Right lung (tissue), 5 donors: ENCODE data around the gene KCP. TPM values are rescaled to one million over a fixed set of nuclear protein-coding genes. Genes with fewer than 3 reads are reported as not detected.

ENCODE experiments used
- DNase-seq, 2 donors: peaks; one replicate each; pipeline ENCODE4 v3.0.0-alpha.2; 2013
- polyA plus RNA-seq, 5 donors: library from polyadenylated mRNA; unstranded; fragments of 120-200 nt; gene quantifications; one replicate each; pipeline versions ENCODE4 v1.2.1 to v1.2.3, GENCODE V29; 2013; ENCODE audit warnings: inconsistent platforms in 1 of 5, low replicate concordance in 1 of 5; ENCODE audit not compliant: insufficient read length in 5 of 5, insufficient read depth in 1 of 5

Gene KCP
- polyA plus RNA-seq, 5 donors: 4.9 to 9.6 (median 6.1) TPM

GRCh38 chr7:128858380-128859231, 51.9 kb downstream of the KCP start:
- DNase-seq: no peak

GRCh38 chr7:128856001-128856718, 54.3 kb downstream of the KCP start:
- no peak for DNase-seq

- no peak for DNase-seq
Measured at GRCh38 chr7:128855559-128855958, 55.0 kb downstream of the KCP start.

- no peak for DNase-seq
Measured at GRCh38 chr7:128854396-128854795, 56.1 kb downstream of the KCP start.

- no peak for DNase-seq
Measured at GRCh38 chr7:128853799-128854198, 56.7 kb downstream of the KCP start.

GRCh38 chr7:128852537-128853254, 57.8 kb downstream of the KCP start:
- DNase-seq: no peak

- no peak for DNase-seq
Measured at GRCh38 chr7:128849804-128850490, 60.6 kb downstream of the KCP start.

- no peak for DNase-seq
Measured at GRCh38 chr7:128849156-128849515, 61.4 kb downstream of the KCP start.

- DNase-seq: no peak
Measured at GRCh38 chr7:128848289-128849155, 62.0 kb downstream of the KCP start.

GRCh38 chr7:128847721-128848211, 62.7 kb downstream of the KCP start:
- no peak for DNase-seq

- DNase-seq: no peak
Measured at GRCh38 chr7:128846781-128847444, 63.6 kb downstream of the KCP start.

- no peak for DNase-seq
Measured at GRCh38 chr7:128845987-128846386, 64.5 kb downstream of the KCP start.

GRCh38 chr7:128845475-128845874, 65.0 kb downstream of the KCP start:
- no peak for DNase-seq

- no peak for DNase-seq
Measured at GRCh38 chr7:128844777-128845311, 65.7 kb downstream of the KCP start.

- DNase-seq: no peak
Measured at GRCh38 chr7:128843938-128844621, 66.4 kb downstream of the KCP start.

GRCh38 chr7:128842674-128843641, 67.6 kb downstream of the KCP start:
- DNase-seq: no peak

GRCh38 chr7:128841921-128842673, 68.4 kb downstream of the KCP start:
- no peak for DNase-seq
